ENCODE results near the gene BRD4. TPM values are rescaled to one million over a fixed set of nuclear protein-coding genes. Genes with fewer than 3 reads are reported as not detected.
"Not testable (repeated sequence)": the region's sequence is repeated elsewhere in the genome, so short reads cannot be mapped to it uniquely, and the experiment has no call there.

The BRD4 gene
- total and polyA plus RNA-seq, 10 of the 15 experiments (the other 5 are each of a cell fraction or from before 2014, with no cell fraction given) = 5.3 to 84.4 (median 11.8) TPM

GRCh38 chr19:15363791-15364190, 31.5 kb upstream of the BRD4 start:
- POLR2A ChIA-PET = interaction anchor here (0.6 kb wide), 1 partner anchor 988 kb away, joined by 5 read pairs; no protein-coding TSS in a partner anchor
- WGBS (ENCODE audit: insufficient coverage, insufficient replicate concordance, low lambda C conversion rate, missing lambda C conversion rate) = 98% methylated on average over 3 of the region's 3 CpGs
- H3K36me3 ChIP-seq (ENCODE audit: control insufficient read depth in 2 of 2, insufficient read depth in 2 of 2, low read length in 1 of 2) = peaks cover 23 to 27% of the 10 kb centered on the region in 2 experiments

GRCh38 chr19:15363048-15363447, 30.7 kb upstream of the BRD4 start:
- H3K9ac ChIP-seq (ENCODE audit: control insufficient read depth, insufficient read depth, low read length); SMC1A ChIA-PET (ENCODE audit: uncharacterized antibody, unreplicated experiment); RAD21 ChIA-PET (ENCODE audit: unreplicated experiment); H3K27ac ChIP-seq (ENCODE audit: control insufficient read depth, insufficient read depth); H3K9me3 ChIP-seq (replicated peaks; ENCODE audit: control insufficient read depth, insufficient read depth, low read length); H3K4me3 ChIP-seq; CTCF ChIA-PET; FAIRE-seq; POLR2A ChIA-PET; H4K20me1 ChIP-seq (ENCODE audit: control insufficient read depth, insufficient read depth); H2AFZ ChIP-seq (ENCODE audit: control insufficient read depth, low read depth, low read length); DNase-seq (ENCODE audit: low read depth, low spot score); H3K79me2 ChIP-seq (ENCODE audit: control insufficient read depth, insufficient read depth, low read length); H3K4me1 ChIP-seq (ENCODE audit: control insufficient read depth, insufficient read depth, low read length); in situ Hi-C loops (cut with MboI); H3K27me3 ChIP-seq (replicated peaks in 1 of 2; ENCODE audit: control insufficient read depth in 2 of 2, insufficient read depth in 2 of 2, low read length in 1 of 2); ATAC-seq; BruUV-seq (replicated peaks); intact Hi-C loops (cut with micrococcal nuclease; ENCODE audit: unreplicated experiment); H3K4me2 ChIP-seq (ENCODE audit: control insufficient read depth, insufficient read depth): not testable (repeated sequence)
- H3K36me3 ChIP-seq (ENCODE audit: control insufficient read depth in 2 of 2, insufficient read depth in 2 of 2, low read length in 1 of 2) = peaks cover 26 to 28% of the 10 kb centered on the region in 2 experiments
- 100% methylated on average over 2 of the region's 30 CpGs for WGBS (ENCODE audit: insufficient coverage, insufficient replicate concordance, low lambda C conversion rate, missing lambda C conversion rate)

More at GRCh38 chr19:15363791-15364190, 31.5 kb upstream of the BRD4 start:
- intact Hi-C loops (cut with micrococcal nuclease; ENCODE audit: unreplicated experiment); RAD21 ChIA-PET (ENCODE audit: unreplicated experiment); H3K4me1 ChIP-seq (ENCODE audit: control insufficient read depth, insufficient read depth, low read length); H3K27ac ChIP-seq (ENCODE audit: control insufficient read depth, insufficient read depth); in situ Hi-C loops (cut with MboI); H3K27me3 ChIP-seq (replicated peaks in 1 of 2; ENCODE audit: control insufficient read depth in 2 of 2, insufficient read depth in 2 of 2, low read length in 1 of 2); H3K4me2 ChIP-seq (ENCODE audit: control insufficient read depth, insufficient read depth); CTCF ChIA-PET; SMC1A ChIA-PET (ENCODE audit: uncharacterized antibody, unreplicated experiment); H4K20me1 ChIP-seq (ENCODE audit: control insufficient read depth, insufficient read depth); H3K79me2 ChIP-seq (ENCODE audit: control insufficient read depth, insufficient read depth, low read length); H2AFZ ChIP-seq (ENCODE audit: control insufficient read depth, low read depth, low read length); FAIRE-seq; H3K4me3 ChIP-seq; H3K9me3 ChIP-seq (replicated peaks; ENCODE audit: control insufficient read depth, insufficient read depth, low read length); ATAC-seq; H3K9ac ChIP-seq (ENCODE audit: control insufficient read depth, insufficient read depth, low read length); DNase-seq (ENCODE audit: low read depth, low spot score); BruUV-seq (replicated peaks): not testable (repeated sequence)
